HepG2 (cell line): Measurements from ENCODE around the gene EEPD1. TPM values are rescaled to one million over a fixed set of nuclear protein-coding genes. Genes with fewer than 3 reads are reported as not detected.
A peak's percentile ranks its signal among the peaks of the same experiment; 100 is the strongest.

Experiments
- FOSL1 ChIP-seq: sonication (generic); formaldehyde crosslinking; IDR thresholded peaks from 2 replicates; pipeline ENCODE4 v1.9.0; 2021; ENCODE audit warnings: missing genetic modification reagents, borderline replicate concordance
- GLI4 ChIP-seq: sonication (generic); formaldehyde crosslinking; IDR thresholded peaks from 2 replicates; pipeline ENCODE4 v1.5.1; 2020; ENCODE audit warnings: missing genetic modification reagents, mild to moderate bottlenecking, moderate library complexity, borderline replicate concordance
- HDAC2 ChIP-seq: sonication (generic); formaldehyde crosslinking; IDR thresholded peaks from 2 replicates; pipeline ENCODE4 v1.4.0; 2020; ENCODE audit warnings: missing genetic modification reagents
- HOXA9 ChIP-seq: sonication (generic); formaldehyde crosslinking; IDR thresholded peaks from 2 replicates; pipeline ENCODE4 v1.8.1; 2022; ENCODE audit warnings: missing genetic modification reagents, mild to moderate bottlenecking, moderate library complexity, borderline replicate concordance
- MTA1 ChIP-seq: sonication (generic); formaldehyde crosslinking; IDR thresholded peaks from 2 replicates; pipeline ENCODE4 v1.4.0; 2020; ENCODE audit warnings: missing genetic modification reagents, mild to moderate bottlenecking, borderline replicate concordance
- SATB2 ChIP-seq: sonication (generic); formaldehyde crosslinking; IDR thresholded peaks from 2 replicates; pipeline ENCODE4 v1.5.0; 2020; ENCODE audit warnings: missing genetic modification reagents
- SRF ChIP-seq: IDR thresholded peaks from 2 replicates; pipeline ENCODE4 v1.6.1; 2011; ENCODE audit warnings: mild to moderate bottlenecking, low read depth, low read length, moderate library complexity
- ZBTB7A ChIP-seq: sonication (generic); formaldehyde crosslinking; IDR thresholded peaks from 2 replicates; pipeline ENCODE4 v1.8.0; 2022; ENCODE audit warnings: mild to moderate bottlenecking, missing genetic modification reagents
- ZFYVE20 ChIP-seq: sonication (generic); formaldehyde crosslinking; IDR thresholded peaks from 2 replicates; pipeline ENCODE4 v1.8.0; 2023; ENCODE audit warnings: low read depth, mild to moderate bottlenecking, moderate library complexity, missing genetic modification reagents, borderline replicate concordance
- ZNF317 ChIP-seq: sonication (generic); formaldehyde crosslinking; IDR thresholded peaks from 2 replicates; pipeline ENCODE4 v1.5.0; 2020; ENCODE audit warnings: mild to moderate bottlenecking, missing genetic modification reagents
- ZNF530 ChIP-seq: sonication (generic); formaldehyde crosslinking; IDR thresholded peaks from 2 replicates; pipeline ENCODE4 v1.5.0; 2020; ENCODE audit warnings: low read depth, mild to moderate bottlenecking, missing genetic modification reagents
- ZNF556 ChIP-seq: sonication (generic); formaldehyde crosslinking; IDR thresholded peaks from 2 replicates; pipeline ENCODE4 v1.4.0; 2020; ENCODE audit warnings: mild to moderate bottlenecking, missing genetic modification reagents, borderline replicate concordance
- ZSCAN20 ChIP-seq: sonication (generic); formaldehyde crosslinking; IDR thresholded peaks from 2 replicates; pipeline ENCODE4 v1.4.0; 2020; ENCODE audit warnings: missing genetic modification reagents, mild to moderate bottlenecking, borderline replicate concordance
- ZZZ3 ChIP-seq: sonication (generic); formaldehyde crosslinking; IDR thresholded peaks from 2 replicates; pipeline ENCODE4 v1.4.0; 2020; ENCODE audit warnings: missing genetic modification reagents, mild to moderate bottlenecking, borderline replicate concordance
- polyA plus RNA-seq, 8 experiments: library from polyadenylated mRNA; depleted of rRNA in 3 of 8; stranded (reverse) in 7 of 8; unstranded in 1 of 8; fragments of >200 nt; fragmentation: Illumina TruSeq in 4 of 8; extraction: Trizol in 4 of 8; gene quantifications; 2 replicates each; pipeline versions ENCODE4 v1.2.1 to v1.2.3, GENCODE V29; 2011 to 2016; ENCODE audit warnings: low read depth in 4 of 8, missing spikeins in 1 of 8, mixed read lengths in 1 of 8; ENCODE audit not compliant: insufficient read depth in 1 of 8
- total RNA-seq, 5 experiments: library from RNA; depleted of rRNA; stranded (reverse); fragments of >200 nt; fragmentation: Illumina TruSeq; extraction: Trizol; gene quantifications; 2 replicates each; pipeline ENCODE4 v1.2.3, GENCODE V29; 2016; ENCODE audit warnings: low read depth in 1 of 5
- TF ChIP-seq, protein P1 (sequence below): sonication (generic); formaldehyde crosslinking; IDR thresholded peaks from 2 replicates; pipeline ENCODE4 v1.4.0; 2020; ENCODE audit warnings: mild to moderate bottlenecking, missing genetic modification reagents
- TF ChIP-seq, protein P2 (sequence below): IDR thresholded peaks from 2 replicates; pipeline ENCODE4 v1.6.1; 2016
- TF ChIP-seq, protein P3 (sequence below): sonication (generic); formaldehyde crosslinking; IDR thresholded peaks from 2 replicates; pipeline ENCODE4 v1.4.0; 2020; ENCODE audit warnings: missing genetic modification reagents
- TF ChIP-seq, protein P4 (sequence below): sonication (generic); formaldehyde crosslinking; IDR thresholded peaks from 2 replicates; pipeline ENCODE4 v1.5.1; 2020; ENCODE audit warnings: missing genetic modification reagents, mild to moderate bottlenecking, borderline replicate concordance

EEPD1 gene
- total and polyA plus RNA-seq, 2 of the 13 experiments (the other 11 are each of a cell fraction or from before 2014, with no cell fraction given) = 10.1 to 16.4 TPM

DNA sequence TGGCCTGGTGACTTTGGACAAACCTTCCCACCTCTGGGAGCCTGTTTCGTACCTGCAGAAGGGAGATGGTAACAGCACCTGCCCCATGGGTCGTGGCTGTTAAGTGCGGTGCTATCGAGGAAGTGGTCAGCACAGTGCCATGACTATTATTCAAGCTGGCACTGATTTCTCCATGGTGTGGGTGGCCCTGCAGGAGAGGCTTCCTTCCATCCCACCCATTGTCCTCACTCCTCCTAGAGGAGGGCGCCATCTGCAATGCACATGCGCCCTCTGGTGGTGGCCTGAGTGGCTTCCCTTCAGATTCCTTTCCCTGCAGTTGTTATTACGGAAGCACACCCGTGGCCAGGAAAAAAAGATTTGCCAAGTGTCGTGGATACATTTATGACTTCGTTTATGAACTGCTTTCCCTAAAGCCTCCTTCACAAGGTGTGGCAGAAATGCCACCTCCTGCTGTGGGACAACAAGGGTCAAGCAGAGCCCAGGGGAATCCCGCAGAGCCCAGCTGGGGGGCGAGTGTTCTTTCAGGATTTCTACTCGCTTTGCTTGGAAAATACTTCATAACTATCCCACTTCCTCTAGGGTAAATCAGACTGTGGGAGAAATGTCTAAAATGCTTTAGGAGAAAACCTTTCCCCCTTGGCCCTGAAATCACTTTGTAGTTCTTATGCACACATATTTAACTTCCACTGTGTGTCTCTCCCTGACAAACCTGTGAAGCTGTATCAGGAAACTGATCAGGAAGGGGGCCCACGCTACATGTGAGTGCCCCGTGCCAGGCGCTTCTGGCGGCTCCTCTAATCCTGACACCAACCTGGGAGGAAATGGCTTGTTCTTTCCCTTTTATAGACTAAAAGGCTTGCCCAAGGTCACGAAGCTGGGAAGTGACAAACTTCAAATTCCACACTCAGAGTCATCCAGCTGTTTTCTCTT, 138.6 kb downstream of the EEPD1 start (continued):
- no peak for TF ChIP-seq ZNF530 (CRISPR knock-in tag)
- TF ChIP-seq FOSL1 (CRISPR knock-in tag) = no peak
- TF ChIP-seq SATB2 = no peak
- TF ChIP-seq HDAC2 (CRISPR knock-in tag) = peak; percentile 52; the same call in 1 of the 2 replicates
- TF ChIP-seq, protein P1, sequence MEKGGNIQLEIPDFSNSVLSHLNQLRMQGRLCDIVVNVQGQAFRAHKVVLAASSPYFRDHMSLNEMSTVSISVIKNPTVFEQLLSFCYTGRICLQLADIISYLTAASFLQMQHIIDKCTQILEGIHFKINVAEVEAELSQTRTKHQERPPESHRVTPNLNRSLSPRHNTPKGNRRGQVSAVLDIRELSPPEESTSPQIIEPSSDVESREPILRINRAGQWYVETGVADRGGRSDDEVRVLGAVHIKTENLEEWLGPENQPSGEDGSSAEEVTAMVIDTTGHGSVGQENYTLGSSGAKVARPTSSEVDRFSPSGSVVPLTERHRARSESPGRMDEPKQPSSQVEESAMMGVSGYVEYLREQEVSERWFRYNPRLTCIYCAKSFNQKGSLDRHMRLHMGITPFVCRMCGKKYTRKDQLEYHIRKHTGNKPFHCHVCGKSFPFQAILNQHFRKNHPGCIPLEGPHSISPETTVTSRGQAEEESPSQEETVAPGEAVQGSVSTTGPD (CRISPR knock-in tag) = no peak
- no peak for TF ChIP-seq ZFYVE20 (CRISPR knock-in tag)
- TF ChIP-seq GLI4 (CRISPR knock-in tag) = no peak
- no peak for TF ChIP-seq ZSCAN20 (CRISPR knock-in tag)
- TF ChIP-seq HOXA9 (CRISPR knock-in tag) = no peak
- no peak for TF ChIP-seq ZZZ3 (CRISPR knock-in tag)
- TF ChIP-seq, protein P2, sequence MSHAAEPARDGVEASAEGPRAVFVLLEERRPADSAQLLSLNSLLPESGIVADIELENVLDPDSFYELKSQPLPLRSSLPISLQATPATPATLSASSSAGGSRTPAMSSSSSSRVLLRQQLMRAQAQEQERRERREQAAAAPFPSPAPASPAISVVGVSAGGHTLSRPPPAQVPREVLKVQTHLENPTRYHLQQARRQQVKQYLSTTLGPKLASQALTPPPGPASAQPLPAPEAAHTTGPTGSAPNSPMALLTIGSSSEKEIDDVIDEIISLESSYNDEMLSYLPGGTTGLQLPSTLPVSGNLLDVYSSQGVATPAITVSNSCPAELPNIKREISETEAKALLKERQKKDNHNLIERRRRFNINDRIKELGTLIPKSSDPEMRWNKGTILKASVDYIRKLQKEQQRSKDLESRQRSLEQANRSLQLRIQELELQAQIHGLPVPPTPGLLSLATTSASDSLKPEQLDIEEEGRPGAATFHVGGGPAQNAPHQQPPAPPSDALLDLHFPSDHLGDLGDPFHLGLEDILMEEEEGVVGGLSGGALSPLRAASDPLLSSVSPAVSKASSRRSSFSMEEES = no peak
- peak; percentile 87 for TF ChIP-seq SRF
- TF ChIP-seq, protein P3, sequence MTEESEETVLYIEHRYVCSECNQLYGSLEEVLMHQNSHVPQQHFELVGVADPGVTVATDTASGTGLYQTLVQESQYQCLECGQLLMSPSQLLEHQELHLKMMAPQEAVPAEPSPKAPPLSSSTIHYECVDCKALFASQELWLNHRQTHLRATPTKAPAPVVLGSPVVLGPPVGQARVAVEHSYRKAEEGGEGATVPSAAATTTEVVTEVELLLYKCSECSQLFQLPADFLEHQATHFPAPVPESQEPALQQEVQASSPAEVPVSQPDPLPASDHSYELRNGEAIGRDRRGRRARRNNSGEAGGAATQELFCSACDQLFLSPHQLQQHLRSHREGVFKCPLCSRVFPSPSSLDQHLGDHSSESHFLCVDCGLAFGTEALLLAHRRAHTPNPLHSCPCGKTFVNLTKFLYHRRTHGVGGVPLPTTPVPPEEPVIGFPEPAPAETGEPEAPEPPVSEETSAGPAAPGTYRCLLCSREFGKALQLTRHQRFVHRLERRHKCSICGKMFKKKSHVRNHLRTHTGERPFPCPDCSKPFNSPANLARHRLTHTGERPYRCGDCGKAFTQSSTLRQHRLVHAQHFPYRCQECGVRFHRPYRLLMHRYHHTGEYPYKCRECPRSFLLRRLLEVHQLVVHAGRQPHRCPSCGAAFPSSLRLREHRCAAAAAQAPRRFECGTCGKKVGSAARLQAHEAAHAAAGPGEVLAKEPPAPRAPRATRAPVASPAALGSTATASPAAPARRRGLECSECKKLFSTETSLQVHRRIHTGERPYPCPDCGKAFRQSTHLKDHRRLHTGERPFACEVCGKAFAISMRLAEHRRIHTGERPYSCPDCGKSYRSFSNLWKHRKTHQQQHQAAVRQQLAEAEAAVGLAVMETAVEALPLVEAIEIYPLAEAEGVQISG (CRISPR knock-in tag) = no peak
- no peak for TF ChIP-seq ZNF317 (CRISPR knock-in tag)
- 0 out of 2 replicates have a peak, but pooled peaks have one; percentile 31 for TF ChIP-seq MTA1 (CRISPR knock-in tag)
- TF ChIP-seq, protein P4, sequence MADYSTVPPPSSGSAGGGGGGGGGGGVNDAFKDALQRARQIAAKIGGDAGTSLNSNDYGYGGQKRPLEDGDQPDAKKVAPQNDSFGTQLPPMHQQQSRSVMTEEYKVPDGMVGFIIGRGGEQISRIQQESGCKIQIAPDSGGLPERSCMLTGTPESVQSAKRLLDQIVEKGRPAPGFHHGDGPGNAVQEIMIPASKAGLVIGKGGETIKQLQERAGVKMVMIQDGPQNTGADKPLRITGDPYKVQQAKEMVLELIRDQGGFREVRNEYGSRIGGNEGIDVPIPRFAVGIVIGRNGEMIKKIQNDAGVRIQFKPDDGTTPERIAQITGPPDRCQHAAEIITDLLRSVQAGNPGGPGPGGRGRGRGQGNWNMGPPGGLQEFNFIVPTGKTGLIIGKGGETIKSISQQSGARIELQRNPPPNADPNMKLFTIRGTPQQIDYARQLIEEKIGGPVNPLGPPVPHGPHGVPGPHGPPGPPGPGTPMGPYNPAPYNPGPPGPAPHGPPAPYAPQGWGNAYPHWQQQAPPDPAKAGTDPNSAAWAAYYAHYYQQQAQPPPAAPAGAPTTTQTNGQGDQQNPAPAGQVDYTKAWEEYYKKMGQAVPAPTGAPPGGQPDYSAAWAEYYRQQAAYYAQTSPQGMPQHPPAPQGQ (CRISPR knock-in tag) = no peak
- peak; percentile 42; the same call in 1 of the 2 replicates for TF ChIP-seq ZNF556 (CRISPR knock-in tag)
- TF ChIP-seq ZBTB7A (CRISPR knock-in tag) = no peak
